HG03103 (cell line): Measurements from ENCODE around the gene FNDC8.
A peak's percentile ranks its signal among the peaks of the same experiment; 100 is the strongest.
"Not testable (repeated sequence)": the region's sequence is repeated elsewhere in the genome, so short reads cannot be mapped to it uniquely, and the experiment has no call there.

Source experiments
- ATAC-seq: cut with Tn5 transposase; IDR thresholded peaks from one replicate; pipeline ENCODE4 v1.9.1; 2021; ENCODE audit warnings: low read depth; ENCODE audit not compliant: unreplicated experiment

The FNDC8 gene

GRCh38 chr17:35094902-35095301, 26.5 kb upstream of the FNDC8 start:
- no peak for ATAC-seq

DNA sequence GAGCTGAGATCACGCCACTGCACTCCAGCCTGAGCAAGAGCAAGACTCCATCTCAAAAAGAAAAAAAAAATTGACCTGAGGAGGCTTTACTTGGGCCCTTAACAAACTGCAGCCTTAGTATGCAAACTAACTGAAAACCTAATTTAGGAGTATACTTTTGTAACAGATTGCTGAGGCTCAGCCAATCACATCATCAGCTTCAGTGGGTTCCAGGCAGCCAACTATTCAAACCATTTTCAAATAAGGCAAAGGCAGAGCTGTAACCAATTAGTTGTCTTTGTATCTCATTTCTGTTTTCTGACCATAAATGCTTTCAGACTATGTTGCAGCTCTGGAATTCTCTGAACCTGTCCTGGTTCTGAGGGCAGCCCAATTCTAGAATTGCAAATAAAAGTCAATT, 25.7 kb upstream of the FNDC8 start:
- ATAC-seq: no peak

DNA sequence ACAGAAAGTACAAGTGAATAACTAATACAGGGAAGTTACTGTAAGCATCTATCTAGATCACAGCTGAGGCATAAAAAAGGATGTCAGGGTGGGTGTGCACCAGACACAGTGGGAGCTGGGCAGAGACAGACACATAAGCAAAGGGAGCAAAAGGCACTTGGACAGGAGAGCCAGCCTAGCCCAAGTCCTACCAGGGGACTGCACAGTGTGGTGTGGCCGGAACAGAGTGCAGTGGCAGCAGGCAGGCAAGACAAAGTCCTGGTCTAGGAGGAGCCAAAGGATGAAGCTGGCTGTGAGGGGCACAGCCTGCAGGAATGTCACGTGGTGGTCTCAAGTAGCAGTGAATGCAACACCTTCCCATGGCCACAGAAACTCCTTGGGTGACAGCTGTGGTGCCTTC, 23.6 kb upstream of the FNDC8 start:
- no peak for ATAC-seq

DNA sequence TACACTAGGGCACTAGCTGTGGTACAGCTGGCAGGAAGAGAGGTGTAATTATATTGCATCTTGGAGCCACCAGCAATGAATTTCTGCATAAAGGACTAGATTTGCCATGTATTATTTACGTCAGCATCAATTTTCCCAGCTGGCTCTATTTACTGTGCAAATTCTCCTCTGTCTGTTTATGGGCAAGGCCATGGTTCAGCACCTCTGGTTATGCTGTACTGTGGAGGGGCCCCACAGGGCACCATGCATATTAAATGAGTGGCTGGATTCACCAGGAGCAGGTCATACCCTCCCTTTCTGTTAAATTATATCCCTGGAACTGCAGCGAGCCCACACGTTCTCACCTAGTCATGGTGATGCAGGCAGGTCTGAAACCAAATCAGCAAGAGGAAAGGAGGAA, 21.5 kb upstream of the FNDC8 start:
- no peak for ATAC-seq

DNA sequence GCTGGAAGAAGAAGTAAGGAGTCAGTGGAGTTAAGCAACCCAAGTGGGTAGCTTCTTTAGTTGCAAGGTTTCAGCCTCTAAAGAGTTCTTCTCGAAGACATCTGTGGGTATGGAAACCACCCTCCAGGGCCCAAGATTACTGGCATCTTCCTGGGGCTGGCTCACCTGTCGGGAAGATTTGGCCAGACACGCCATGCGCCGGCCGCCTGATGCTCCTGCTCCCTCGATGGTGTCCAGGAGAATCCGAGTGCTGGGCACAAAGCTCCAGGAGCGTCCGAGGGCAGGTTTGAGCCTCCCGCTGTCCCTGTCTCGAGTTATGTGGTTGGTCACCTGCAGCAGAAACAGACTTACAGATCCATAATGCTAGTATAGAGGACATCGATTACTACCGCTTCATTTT, 20.4 kb upstream of the FNDC8 start:
- ATAC-seq: no peak

GRCh38 chr17:35101725-35102124, 19.7 kb upstream of the FNDC8 start:
- no peak for ATAC-seq

GRCh38 chr17:35103271-35103670, 18.1 kb upstream of the FNDC8 start:
- no peak for ATAC-seq

DNA sequence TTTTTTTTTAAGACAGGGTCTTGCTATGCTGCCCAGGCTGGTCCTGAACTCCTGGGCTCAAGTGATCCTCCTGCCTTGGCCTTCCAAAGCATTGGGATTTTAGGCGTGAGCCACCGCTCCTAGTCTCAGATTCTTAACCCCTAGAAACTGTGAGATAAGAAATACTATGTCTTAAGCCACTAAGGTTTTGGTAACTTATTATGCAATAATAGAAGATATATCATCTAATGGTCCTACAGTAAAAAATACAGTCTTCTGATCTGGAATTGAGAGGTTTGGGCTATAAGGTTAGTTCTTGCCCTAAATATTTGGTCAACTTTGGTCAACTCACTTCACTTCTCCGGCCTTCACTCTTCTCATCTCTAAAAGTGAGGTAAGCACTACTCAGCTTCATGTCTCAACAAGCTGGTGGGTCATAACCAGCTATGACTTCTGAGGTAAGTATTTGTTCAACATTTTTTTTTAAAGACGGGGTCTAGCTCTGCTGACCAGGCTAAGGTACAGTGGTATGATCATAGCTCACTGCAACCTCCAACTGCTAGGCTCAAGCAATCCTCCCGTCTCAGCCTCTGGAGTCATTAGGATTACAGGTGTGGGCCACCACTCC, 16.5 kb upstream of the FNDC8 start:
- ATAC-seq: no peak

GRCh38 chr17:35110791-35111190, 10.6 kb upstream of the FNDC8 start:
- not testable (repeated sequence) for ATAC-seq

- ATAC-seq: no peak
Measured at GRCh38 chr17:35116845-35117244, 4.6 kb upstream of the FNDC8 start.

DNA sequence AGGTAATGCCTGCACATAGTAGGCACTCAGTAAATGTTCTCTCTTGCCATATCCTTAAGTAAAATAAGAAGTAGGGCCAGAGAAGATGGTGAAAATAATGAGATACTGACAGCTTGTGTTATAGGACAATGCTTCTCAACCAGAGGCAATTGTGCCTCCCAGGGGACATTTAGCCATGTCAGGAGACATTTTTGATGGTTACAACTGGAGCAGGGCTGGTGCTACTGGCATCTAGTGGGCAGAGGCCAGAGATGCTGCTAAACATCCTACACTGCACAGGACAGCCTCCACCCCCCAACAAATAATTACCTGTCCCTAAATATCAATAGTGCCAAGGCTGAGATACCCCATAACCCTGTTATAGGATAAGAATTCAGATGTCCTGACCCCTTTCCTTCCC, 3.4 kb upstream of the FNDC8 start:
- ATAC-seq: no peak

DNA sequence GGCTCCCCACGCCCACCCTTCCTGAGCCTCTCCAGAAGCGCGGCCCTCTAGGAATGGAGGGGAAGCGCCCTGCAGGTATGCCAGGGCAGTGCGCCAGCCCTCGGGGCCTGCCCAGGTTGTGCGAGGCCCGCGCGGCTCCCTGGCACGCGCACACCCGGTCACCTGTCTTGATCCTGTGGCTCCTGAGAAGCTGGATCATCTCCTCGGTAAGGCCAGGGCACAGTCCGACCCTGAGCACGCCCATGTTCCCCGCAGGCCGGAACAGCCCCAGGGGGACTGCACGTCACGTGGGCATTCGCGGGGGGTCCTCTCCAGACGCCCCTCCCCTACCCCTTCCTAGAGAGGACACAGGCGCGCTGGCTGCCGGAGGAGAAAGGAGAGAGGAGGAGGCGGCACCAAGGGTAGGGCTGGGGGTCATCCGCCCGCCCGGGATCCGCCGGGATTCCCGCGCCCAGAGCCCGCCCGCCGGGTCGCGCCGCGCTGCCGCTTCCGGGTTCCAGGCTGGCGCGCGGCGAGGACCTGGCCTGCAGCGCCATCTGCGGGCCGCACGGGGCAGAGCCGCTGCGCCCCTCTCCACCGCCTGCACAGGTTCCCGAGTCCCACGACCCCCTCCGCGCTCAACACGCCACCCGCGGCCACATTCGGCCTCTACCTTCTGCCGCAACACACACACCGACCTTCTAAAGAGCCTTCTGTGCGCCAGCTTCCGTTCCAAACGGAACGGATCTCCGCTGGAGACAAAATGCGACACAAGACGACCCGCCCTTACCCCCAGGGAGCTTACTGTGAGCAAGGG, 1.8 kb upstream of the FNDC8 start, which contains the start of gene RAD51D:
TSS of gene RAD51D (minus strand) at position 491 of the 796 bp plus-strand sequence. CDS start at position 244, 247 bp downstream.
- peak; percentile 74 for ATAC-seq

- ATAC-seq: no peak
Measured at GRCh38 chr17:35127751-35128514, 6.5 kb downstream of the FNDC8 start.

DNA sequence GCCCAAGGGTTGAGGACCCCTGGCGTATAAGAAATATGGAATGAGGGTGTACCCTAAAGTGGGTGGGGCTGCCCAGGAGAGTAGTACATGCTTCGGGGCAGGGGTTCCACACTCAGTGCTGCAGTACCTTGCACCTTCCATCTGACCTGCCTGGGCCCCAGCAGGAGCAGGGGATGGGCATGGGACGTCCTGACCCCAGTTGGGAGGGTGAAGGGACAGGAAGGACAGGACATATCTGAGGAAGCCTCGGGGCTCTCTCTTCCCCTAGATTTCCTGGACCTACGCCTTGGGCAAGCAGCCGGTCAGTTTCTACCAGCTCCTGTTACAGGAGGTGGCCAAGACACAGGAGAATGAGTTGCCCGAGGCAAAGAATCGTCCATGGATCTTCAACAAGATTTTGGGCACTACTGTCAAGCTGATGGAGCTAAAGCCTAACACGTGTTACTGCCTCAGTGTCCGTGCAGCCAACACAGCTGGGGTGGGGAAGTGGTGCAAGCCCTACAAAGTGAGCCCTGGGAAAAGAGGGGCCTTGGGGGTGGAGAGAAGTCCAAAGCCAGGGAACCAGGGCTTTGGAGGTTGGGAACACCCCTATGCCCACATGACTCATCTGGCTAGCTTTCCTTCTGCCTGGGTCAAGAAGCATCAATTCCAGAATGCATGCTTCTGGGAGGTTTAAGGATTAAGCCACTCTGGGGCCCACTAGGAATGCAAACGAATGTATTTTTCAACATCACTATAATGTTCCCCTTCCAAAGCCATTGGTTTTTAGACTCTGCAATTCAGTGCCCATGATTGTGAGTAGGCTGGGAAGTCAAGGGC, 7.9 kb downstream of the FNDC8 start:
- ATAC-seq: no peak

DNA sequence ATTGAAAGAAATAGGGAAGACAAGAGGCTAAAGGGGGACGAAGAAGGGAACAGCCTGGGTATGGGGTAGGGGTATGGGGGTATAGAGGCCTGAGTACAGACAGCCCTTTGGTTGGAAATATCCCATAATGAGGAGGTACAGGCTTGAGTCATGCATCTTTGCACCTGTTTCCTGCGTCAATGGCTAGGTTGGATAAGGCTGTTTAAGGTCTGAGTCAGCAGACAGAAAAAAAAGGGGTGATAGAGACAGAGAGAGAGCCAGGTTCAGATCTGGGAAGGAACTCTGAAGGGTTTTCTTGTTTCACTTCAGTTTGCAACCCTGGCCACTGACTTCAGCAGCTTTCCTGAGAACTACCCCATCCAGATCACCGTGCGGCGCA, 8.5 kb downstream of the FNDC8 start:
- ATAC-seq: no peak

GRCh38 chr17:35130392-35130791, 9.0 kb downstream of the FNDC8 start:
- no peak for ATAC-seq

- no peak for ATAC-seq
Measured at GRCh38 chr17:35132099-35132498, 10.7 kb downstream of the FNDC8 start.

DNA sequence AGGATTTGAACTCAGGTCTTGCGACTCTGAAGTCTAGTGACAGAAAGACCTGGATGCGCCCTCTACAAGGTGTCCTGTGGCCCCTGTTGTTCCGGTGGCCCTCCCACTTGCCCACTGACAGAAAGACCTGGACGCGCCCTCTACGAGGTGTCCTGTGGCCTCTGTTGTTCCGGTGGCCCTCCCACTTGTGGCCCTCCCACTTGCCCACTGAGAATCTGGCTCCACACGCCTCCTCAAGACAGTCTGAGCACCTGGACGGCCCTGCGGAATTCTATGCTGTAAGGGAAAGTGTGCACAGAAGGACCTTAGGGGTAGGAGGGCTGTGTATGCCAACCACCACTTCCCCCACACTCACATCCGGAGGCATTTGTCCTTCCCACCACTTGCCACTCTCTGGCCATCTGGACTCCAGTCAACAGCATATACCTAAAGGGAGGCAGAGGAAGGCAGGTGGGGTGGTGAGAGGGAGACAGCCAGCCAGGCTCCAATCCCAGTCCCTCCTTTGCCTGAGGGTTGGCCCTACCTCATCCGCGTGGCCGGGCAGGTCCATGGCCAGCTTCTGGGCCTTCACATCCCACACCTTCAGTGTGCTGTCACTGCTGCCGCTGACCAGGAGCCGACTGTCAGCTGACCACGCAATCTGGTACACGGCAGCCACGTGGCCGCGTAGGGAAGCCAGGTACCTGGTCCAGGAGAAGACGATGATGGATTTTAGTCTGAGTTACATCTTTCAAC, 11.6 kb downstream of the FNDC8 start:
- ATAC-seq: no peak

DNA sequence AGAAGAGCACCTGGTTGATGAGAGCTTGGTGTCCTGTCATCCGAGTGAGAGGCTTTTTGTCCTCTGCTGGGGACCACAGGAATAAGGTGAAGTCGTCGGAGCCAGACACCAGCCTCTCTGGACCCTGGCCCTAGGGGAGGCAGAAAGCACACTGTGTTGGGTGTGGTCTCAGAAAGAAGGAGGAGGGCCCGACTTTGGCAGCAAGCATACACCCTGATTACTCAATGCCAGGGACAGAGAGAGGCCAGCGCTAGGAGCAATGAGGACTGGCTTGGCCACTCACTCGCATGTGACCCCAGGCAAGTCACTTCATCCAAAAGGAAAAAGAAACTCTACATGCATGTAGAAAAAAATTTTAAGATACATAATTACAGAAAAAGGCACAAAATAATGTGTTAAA, 13.9 kb downstream of the FNDC8 start:
- no peak for ATAC-seq

DNA sequence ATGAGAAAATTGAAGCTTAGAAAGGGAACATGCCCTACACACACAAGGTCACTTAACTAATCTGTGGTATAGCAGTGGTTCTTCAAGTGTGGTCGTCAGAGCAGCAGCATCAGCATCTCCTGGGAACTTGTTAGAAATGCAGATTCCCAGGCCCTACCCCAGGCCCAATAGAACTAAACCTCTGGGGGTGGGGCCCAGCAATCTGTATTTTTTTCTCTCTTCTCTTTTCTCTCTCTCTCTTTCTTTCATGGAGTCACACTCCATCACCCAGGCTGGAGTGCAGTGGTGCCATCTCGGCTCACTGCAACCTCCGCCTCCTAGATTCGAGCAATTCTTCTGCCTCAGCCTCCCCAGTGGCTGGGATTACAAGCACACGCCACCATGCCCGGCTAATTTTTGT, 16.8 kb downstream of the FNDC8 start:
- no peak for ATAC-seq
